ENCODE results near the gene SLC7A14. TPM values are rescaled to one million over a fixed set of nuclear protein-coding genes. Genes with fewer than 3 reads are reported as not detected.

The SLC7A14 gene
- total and polyA plus RNA-seq, 2 of the 13 experiments (the other 11 are each of a cell fraction or from before 2014, with no cell fraction given) = not detected

- no peaks in the 10 kb centered on the region for H3K9me3 ChIP-seq (ENCODE audit: low read length)
- no peak overlapping the region for H2AFZ ChIP-seq (ENCODE audit: low read length)
- H3K4me2 ChIP-seq (ENCODE audit: low read depth, low read length) = no peak overlapping the region
- WGBS (ENCODE audit: low lambda C conversion rate) = 20% methylated on average over 2 of the region's 2 CpGs
- no peak overlapping the region for H3K9ac ChIP-seq (ENCODE audit: insufficient read depth, low read depth, low read length)
- ATAC-seq (no peak), FAIRE-seq (no peak), DNase-seq (ENCODE audit: low spot score) (no peak)
- intact Hi-C loops (cut with micrococcal nuclease; ENCODE audit: unreplicated experiment) = no loop called here
- H3K27ac ChIP-seq (ENCODE audit: extremely low read length, insufficient read depth, low read length) = no peak overlapping the region
- no peaks in the 10 kb centered on the region for H3K79me2 ChIP-seq (ENCODE audit: insufficient read depth, low read length)
- no peak overlapping the region for H3K4me3 ChIP-seq (replicated peaks in 1 of 3; ENCODE audit: insufficient read depth in 1 of 3, low read depth in 2 of 3, low read length in 3 of 3)
- no peaks in the 10 kb centered on the region for H3K36me3 ChIP-seq (replicated peaks in 1 of 2; ENCODE audit: control insufficient read depth in 1 of 2, insufficient read depth in 2 of 2, low read length in 2 of 2)
- in situ Hi-C loops (cut with HindIII; ENCODE audit: extremely low pct_ligation_motif_present, low pct_unique_long_range_greater_than_20kb) = no loop called here
- no peaks in the 10 kb centered on the region for H3K4me1 ChIP-seq (ENCODE audit: insufficient read depth, low read length)
- ChIA-PET CTCF (ENCODE audit: low intra/inter-chr PET ratio, low total read pairs) (no interaction called here), POLR2A (no interaction called here)
- no peaks in the 10 kb centered on the region for H4K20me1 ChIP-seq (ENCODE audit: insufficient read depth, low read length)
- BruUV-seq (replicated peaks) = no TSS peak
- no peaks in the 10 kb centered on the region; a peak in 1 of 5 replicates for H3K27me3 ChIP-seq (ENCODE audit: control insufficient read depth in 1 of 2, insufficient read depth in 2 of 2, low read length in 2 of 2)
- no peak for TF ChIP-seq BATF2 (CRISPR knock-in tag; IDR thresholded peaks at IDR 0.05)
- TF ChIP-seq FIP1L1 (IDR thresholded peaks at IDR 0.05; ENCODE audit: borderline replicate concordance, insufficient read depth, low read depth, low read length) = no peak
- no peak for TF ChIP-seq ZKSCAN8 (CRISPR knock-in tag; IDR thresholded peaks at IDR 0.05; ENCODE audit: borderline replicate concordance)
- TF ChIP-seq RFXANK (CRISPR knock-in tag; IDR thresholded peaks at IDR 0.05) = no peak
- no peak for TF ChIP-seq SCMH1 (CRISPR knock-in tag; IDR thresholded peaks at IDR 0.05; ENCODE audit: borderline replicate concordance)
- no peak for TF ChIP-seq MTERF4 (CRISPR knock-in tag; IDR thresholded peaks at IDR 0.05)
- no peak for TF ChIP-seq CREB3 (CRISPR knock-in tag; IDR thresholded peaks at IDR 0.05)
- no peak for TF ChIP-seq HOMEZ (CRISPR knock-in tag; IDR thresholded peaks at IDR 0.05; ENCODE audit: low read depth)
- no peak for TF ChIP-seq ZBTB3 (CRISPR knock-in tag; IDR thresholded peaks at IDR 0.05; ENCODE audit: borderline replicate concordance, low read depth)
- no peak for TF ChIP-seq PRDM4 (CRISPR knock-in tag; IDR thresholded peaks at IDR 0.05; ENCODE audit: borderline replicate concordance)
- TF ChIP-seq IRX3 (CRISPR knock-in tag; IDR thresholded peaks at IDR 0.05; ENCODE audit: borderline replicate concordance, low read depth) = no peak
- no peak for TF ChIP-seq ZNF772 (CRISPR knock-in tag; IDR thresholded peaks at IDR 0.05)
These were observed 21.2 kb downstream of the SLC7A14 start for GRCh38 chr3:170564664-170565063.
